ENCODE results near the gene ARF4.

DNA sequence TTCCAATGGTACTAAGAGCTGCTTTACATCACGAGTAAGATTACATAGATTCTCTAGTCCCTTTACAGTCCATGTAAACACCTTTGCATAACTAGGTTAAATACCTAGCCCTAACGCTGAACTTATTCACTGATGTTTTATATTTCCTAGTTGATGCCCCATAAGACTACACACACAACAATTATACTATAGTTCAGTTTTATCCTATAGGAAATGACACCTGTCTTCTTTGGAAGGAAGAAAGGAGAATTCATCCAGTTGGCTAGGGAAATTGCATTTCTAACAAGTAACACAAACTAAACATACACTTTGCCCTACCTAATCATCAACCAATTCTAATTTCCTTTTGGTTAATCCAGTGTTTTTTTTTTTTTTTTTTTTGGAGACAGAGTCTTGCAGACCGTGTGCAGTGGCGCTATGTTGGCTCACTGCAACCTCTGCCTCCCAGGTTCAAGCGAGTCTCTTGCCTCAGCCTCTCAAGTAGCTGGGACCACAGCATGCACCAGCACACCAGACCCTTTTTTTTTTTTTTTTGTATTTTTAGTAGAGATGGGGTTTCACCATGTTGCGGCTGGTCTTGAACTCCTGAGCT lies 27.2 kb downstream of the ARF4 start:
- TF ChIP-seq CTCF (IDR thresholded peaks at IDR 0.05) (no peak), POLR2A (IDR thresholded peaks at IDR 0.05) (no peak), EP300 (IDR thresholded peaks at IDR 0.05) (no peak)

Measured in gastroesophageal sphincter (tissue), 3 donors.